GM12878 (cell line): ENCODE results near the gene THSD4. TPM values are rescaled to one million over a fixed set of nuclear protein-coding genes. Genes with fewer than 3 reads are reported as not detected.

Experiments
- ATAC-seq: fragments of 200-7000 bp; cut with Tn5 transposase; 3 replicates; pipeline ENCODE4 v1.9.1; 2020; ENCODE audit warnings: mild to moderate bottlenecking, moderate library complexity
- BruUV-seq: library from RNA; stranded (reverse); fragments of 400-500 nt; replicated peaks from 2 replicates; lab custom pipeline; 2021; lab: Mats Ljungman, UMichigan
- CTCF ChIA-PET: fragments of 300-600 bp; sonication (Branson Sonifier 250); formaldehyde crosslinking; extraction: SDS; loops from one replicate; lab custom pipeline; 2021; ENCODE audit warnings: inconsistent platforms; lab: Yijun Ruan, JAX
- POLR2A ChIA-PET: fragments of 350-600 bp; formaldehyde crosslinking; extraction: SDS; loops from one replicate; lab custom pipeline; 2021; ENCODE audit warnings: inconsistent platforms; lab: Charles Lee
- RAD21 ChIA-PET: fragments of 300-600 bp; sonication (Branson Sonifier 250); formaldehyde crosslinking; loops from one replicate; lab custom pipeline; 2023; ENCODE audit warnings: antibody characterized with exemption; ENCODE audit not compliant: unreplicated experiment; lab: Charles Lee
- SMC1A ChIA-PET: fragments of 300-600 bp; sonication (Branson Sonifier 250); formaldehyde crosslinking; loops from one replicate; lab custom pipeline; 2023; ENCODE audit not compliant: unreplicated experiment, uncharacterized antibody; lab: Charles Lee
- DNase-seq: peaks from one replicate; pipeline ENCODE4 v3.0.0-alpha.2; 2011; ENCODE audit warnings: low read depth, low spot score
- FAIRE-seq: peaks from 3 replicates; lab custom pipeline; 2011; peaks lifted over from hg19 to GRCh38; lab: Jason Lieb, UNC
- H2AFZ ChIP-seq: 2 replicates; pipeline ENCODE4 v1.6.0; 2011; ENCODE audit warnings: low read depth, low read length, control low read depth; ENCODE audit not compliant: control insufficient read depth
- H3K27ac ChIP-seq: 2 replicates; pipeline ENCODE4 v1.5.1; 2011; ENCODE audit warnings: control low read depth; ENCODE audit not compliant: control insufficient read depth, insufficient read depth
- H3K27me3 ChIP-seq, 2 experiments: replicated peaks in 1 of 2; 2 replicates each; pipeline versions ENCODE4 v1.6.0 to v1.6.1; 2011; ENCODE audit warnings: low read length in 1 of 2; ENCODE audit not compliant: control insufficient read depth in 2 of 2, insufficient read depth in 2 of 2
- H3K36me3 ChIP-seq, 2 experiments: 2 replicates each; pipeline ENCODE4 v1.5.1; 2011; ENCODE audit warnings: low read length in 1 of 2; ENCODE audit not compliant: control insufficient read depth in 2 of 2, insufficient read depth in 2 of 2
- H3K4me1 ChIP-seq: 2 replicates; pipeline ENCODE4 v1.6.1; 2011; ENCODE audit warnings: mild to moderate bottlenecking, low read length, moderate library complexity, mixed read lengths; ENCODE audit not compliant: control insufficient read depth, insufficient read depth
- H3K4me2 ChIP-seq: 2 replicates; pipeline ENCODE4 v1.6.0; 2011; ENCODE audit warnings: control low read depth; ENCODE audit not compliant: control insufficient read depth, insufficient read depth
- H3K4me3 ChIP-seq: fragments of 200-600 bp; sonication (generic); 2 replicates; pipeline ENCODE4 v1.5.1; 2016
- H3K79me2 ChIP-seq: 2 replicates; pipeline ENCODE4 v1.6.0; 2011; ENCODE audit warnings: low read length; ENCODE audit not compliant: control insufficient read depth, insufficient read depth
- H3K9ac ChIP-seq: 2 replicates; pipeline ENCODE4 v1.8.0; 2011; ENCODE audit warnings: low read length, control low read depth, mixed read lengths; ENCODE audit not compliant: control insufficient read depth, insufficient read depth
- H3K9me3 ChIP-seq: replicated peaks from 3 replicates; pipeline ENCODE4 v1.5.1; 2011; ENCODE audit warnings: mild to moderate bottlenecking, low read length; ENCODE audit not compliant: control insufficient read depth, insufficient read depth
- H4K20me1 ChIP-seq: 2 replicates; pipeline ENCODE4 v1.6.0; 2011; ENCODE audit not compliant: control insufficient read depth, insufficient read depth
- BCL3 ChIP-seq: IDR thresholded peaks from 2 replicates; pipeline ENCODE4 v1.6.1; 2011; ENCODE audit warnings: borderline replicate concordance, low read depth, mild to moderate bottlenecking, moderate library complexity, low read length; ENCODE audit not compliant: insufficient read depth, poor library complexity, severe bottlenecking
- IKZF2 ChIP-seq, 2 experiments: fragments of 450-650 bp; IDR thresholded peaks; 2 replicates each; pipeline ENCODE4 v1.6.1; 2017; ENCODE audit warnings: mild to moderate bottlenecking in 2 of 2, moderate library complexity in 2 of 2
- MXI1 ChIP-seq: fragments of 150-350 bp; IDR thresholded peaks from 2 replicates; pipeline ENCODE4 v1.6.1; 2011; ENCODE audit warnings: low read depth, mild to moderate bottlenecking, inconsistent platforms, low read length, improper control_type of control experiment
- MYC ChIP-seq: IDR thresholded peaks from 2 replicates; pipeline ENCODE4 v1.6.1; 2011; ENCODE audit warnings: mild to moderate bottlenecking, low read length, moderate library complexity, inconsistent platforms; ENCODE audit not compliant: insufficient read depth, insufficient replicate concordance, insufficient read length, severe bottlenecking
- NR2C1 ChIP-seq: fragments of 450-650 bp; IDR thresholded peaks from 2 replicates; pipeline ENCODE4 v1.6.1; 2017; ENCODE audit warnings: antibody characterized with exemption, mild to moderate bottlenecking, moderate library complexity
- RFX5 ChIP-seq: IDR thresholded peaks from 2 replicates; pipeline ENCODE4 v1.6.1; 2011; ENCODE audit warnings: low read depth, low read length, improper control_type of control experiment
- WRNIP1 ChIP-seq: IDR thresholded peaks from 2 replicates; pipeline ENCODE4 v1.6.1; 2011; ENCODE audit warnings: low read depth, low read length, improper control_type of control experiment, borderline replicate concordance
- ZZZ3 ChIP-seq: IDR thresholded peaks from 2 replicates; pipeline ENCODE4 v1.6.1; 2011; ENCODE audit warnings: low read depth; ENCODE audit not compliant: control insufficient read depth, insufficient read length
- whole genome bisulfite sequencing: methylation state at CpG from one replicate; pipeline ENCODE4 v1.1.6; 2016; ENCODE audit warnings: low lambda C conversion rate; ENCODE audit not compliant: insufficient replicate concordance, insufficient coverage; ENCODE audit errors: missing lambda C conversion rate; 5-methylcytosine and 5-hydroxymethylcytosine counted together
- in situ Hi-C: fragments of 300-500 bp; cut with MboI; formaldehyde crosslinking; loops from 9 replicates; pipeline ENCODE4 v1.14.3; 2018; ENCODE audit warnings: mixed read lengths
- intact Hi-C: fragments of 100-400 bp; cut with micrococcal nuclease; formaldehyde crosslinking; loops from one replicate; pipeline ENCODE4 v1.14.2; 2022; ENCODE audit not compliant: unreplicated experiment
- polyA plus RNA-seq, 11 experiments: library from polyadenylated mRNA; depleted of rRNA in 4 of 11; unstranded in 6 of 11; stranded (reverse) in 5 of 11; fragments of >200 nt; fragmentation: Nextera tagmentation in 4 of 11; fragmentation: Illumina TruSeq in 1 of 11; extraction: Ambion mirVana in 4 of 11; extraction: Trizol in 1 of 11; gene quantifications; 1 replicate in 1 of 11; 2 replicates in 10 of 11; pipeline versions ENCODE4 v1.2.1 to v1.2.3, GENCODE V29; 2011 to 2016; ENCODE audit warnings: inconsistent platforms in 2 of 11, missing spikeins in 2 of 11, low read depth in 1 of 11
- total RNA-seq, 4 experiments: library from RNA; depleted of rRNA in 3 of 4; stranded (reverse); fragments of >200 nt in 3 of 4; fragmentation: Illumina TruSeq in 1 of 4; extraction: Trizol in 1 of 4; gene quantifications; 2 replicates each; pipeline versions ENCODE4 v1.2.1 to v1.2.3, GENCODE V29; 2013 to 2021
- TF ChIP-seq, protein P1 (sequence below): IDR thresholded peaks from 2 replicates; pipeline ENCODE4 v1.6.1; 2011; ENCODE audit warnings: mild to moderate bottlenecking, low read depth, low read length, moderate library complexity; ENCODE audit not compliant: insufficient replicate concordance
- TF ChIP-seq, protein P2 (sequence below): fragments of 450-650 bp; IDR thresholded peaks from 2 replicates; pipeline ENCODE4 v1.6.1; 2017; ENCODE audit warnings: mild to moderate bottlenecking, moderate library complexity

THSD4 gene
- total and polyA plus RNA-seq, 10 of the 15 experiments (the other 5 are each of a cell fraction or from before 2014, with no cell fraction given) = 0.04 to 0.13 (median 0.05) TPM; not detected in 7

DNA sequence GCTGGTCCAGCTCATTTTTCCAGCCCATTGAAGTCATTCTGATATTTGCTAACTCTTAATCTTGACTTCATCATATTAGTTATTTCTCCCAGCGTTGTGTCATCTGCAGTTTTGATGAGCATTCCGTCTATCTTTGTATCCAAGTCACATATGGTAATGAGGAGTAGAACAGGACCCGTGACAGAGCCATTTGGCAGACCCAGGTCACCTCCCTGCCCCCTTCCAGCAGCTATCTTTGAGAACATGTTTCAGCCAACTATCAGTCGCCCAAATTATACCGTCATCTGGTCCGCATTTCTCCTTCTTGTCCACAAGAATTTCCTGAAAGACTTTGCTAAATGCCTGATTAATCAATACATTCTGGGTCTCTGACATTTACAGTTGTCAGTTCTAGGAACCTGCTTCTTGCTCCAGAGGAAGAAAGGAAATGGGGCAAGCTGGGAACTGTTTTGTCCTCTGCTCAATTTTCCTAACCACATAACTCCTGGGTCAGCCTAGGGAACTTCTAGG, 347.9 kb downstream of the THSD4 start:
- Histone ChIP-seq H2AFZ (no peak overlapping the region), H3K36me3 (no peaks in the 10 kb centered on the region), H3K4me2 (no peak overlapping the region), H4K20me1 (no peaks in the 10 kb centered on the region), H3K9ac (no peak overlapping the region), H3K9me3 (no peaks in the 10 kb centered on the region), H3K4me1 (no peaks in the 10 kb centered on the region), H3K27ac (no peak overlapping the region), H3K79me2 (no peaks in the 10 kb centered on the region), H3K4me3 (no peak overlapping the region), H3K27me3 (no peaks in the 10 kb centered on the region; a peak in 1 of 4 replicates)
- no TSS peak for BruUV-seq
- ChIA-PET POLR2A (no interaction called here), SMC1A (no interaction called here), RAD21 (no interaction called here), CTCF (interaction anchor here (1.4 kb wide), 1 partner anchor 18 kb away, joined by 3 read pairs; no protein-coding TSS in a partner anchor)
- in situ Hi-C loops (no loop called here), intact Hi-C loops (no loop called here)
- TF ChIP-seq WRNIP1 (no peak), IKZF2 (IDR thresholded peaks at IDR 0.05) (no peak), RFX5 (no peak), NR2C1 (no peak), MXI1 (no peak), MYC (no peak), BCL3 (no peak), ZZZ3 (no peak)
- TF ChIP-seq, protein P1, sequence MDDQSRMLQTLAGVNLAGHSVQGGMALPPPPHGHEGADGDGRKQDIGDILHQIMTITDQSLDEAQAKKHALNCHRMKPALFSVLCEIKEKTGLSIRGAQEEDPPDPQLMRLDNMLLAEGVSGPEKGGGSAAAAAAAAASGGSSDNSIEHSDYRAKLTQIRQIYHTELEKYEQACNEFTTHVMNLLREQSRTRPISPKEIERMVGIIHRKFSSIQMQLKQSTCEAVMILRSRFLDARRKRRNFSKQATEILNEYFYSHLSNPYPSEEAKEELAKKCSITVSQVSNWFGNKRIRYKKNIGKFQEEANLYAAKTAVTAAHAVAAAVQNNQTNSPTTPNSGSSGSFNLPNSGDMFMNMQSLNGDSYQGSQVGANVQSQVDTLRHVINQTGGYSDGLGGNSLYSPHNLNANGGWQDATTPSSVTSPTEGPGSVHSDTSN = no peak
- TF ChIP-seq, protein P2, sequence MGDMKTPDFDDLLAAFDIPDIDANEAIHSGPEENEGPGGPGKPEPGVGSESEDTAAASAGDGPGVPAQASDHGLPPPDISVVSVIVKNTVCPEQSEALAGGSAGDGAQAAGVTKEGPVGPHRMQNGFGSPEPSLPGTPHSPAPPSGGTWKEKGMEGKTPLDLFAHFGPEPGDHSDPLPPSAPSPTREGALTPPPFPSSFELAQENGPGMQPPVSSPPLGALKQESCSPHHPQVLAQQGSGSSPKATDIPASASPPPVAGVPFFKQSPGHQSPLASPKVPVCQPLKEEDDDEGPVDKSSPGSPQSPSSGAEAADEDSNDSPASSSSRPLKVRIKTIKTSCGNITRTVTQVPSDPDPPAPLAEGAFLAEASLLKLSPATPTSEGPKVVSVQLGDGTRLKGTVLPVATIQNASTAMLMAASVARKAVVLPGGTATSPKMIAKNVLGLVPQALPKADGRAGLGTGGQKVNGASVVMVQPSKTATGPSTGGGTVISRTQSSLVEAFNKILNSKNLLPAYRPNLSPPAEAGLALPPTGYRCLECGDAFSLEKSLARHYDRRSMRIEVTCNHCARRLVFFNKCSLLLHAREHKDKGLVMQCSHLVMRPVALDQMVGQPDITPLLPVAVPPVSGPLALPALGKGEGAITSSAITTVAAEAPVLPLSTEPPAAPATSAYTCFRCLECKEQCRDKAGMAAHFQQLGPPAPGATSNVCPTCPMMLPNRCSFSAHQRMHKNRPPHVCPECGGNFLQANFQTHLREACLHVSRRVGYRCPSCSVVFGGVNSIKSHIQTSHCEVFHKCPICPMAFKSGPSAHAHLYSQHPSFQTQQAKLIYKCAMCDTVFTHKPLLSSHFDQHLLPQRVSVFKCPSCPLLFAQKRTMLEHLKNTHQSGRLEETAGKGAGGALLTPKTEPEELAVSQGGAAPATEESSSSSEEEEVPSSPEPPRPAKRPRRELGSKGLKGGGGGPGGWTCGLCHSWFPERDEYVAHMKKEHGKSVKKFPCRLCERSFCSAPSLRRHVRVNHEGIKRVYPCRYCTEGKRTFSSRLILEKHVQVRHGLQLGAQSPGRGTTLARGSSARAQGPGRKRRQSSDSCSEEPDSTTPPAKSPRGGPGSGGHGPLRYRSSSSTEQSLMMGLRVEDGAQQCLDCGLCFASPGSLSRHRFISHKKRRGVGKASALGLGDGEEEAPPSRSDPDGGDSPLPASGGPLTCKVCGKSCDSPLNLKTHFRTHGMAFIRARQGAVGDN = no peak
- FAIRE-seq (no peak), ATAC-seq (no peak), DNase-seq (no peak)
- 34% methylated on average over 6 of the region's 6 CpGs for WGBS
